DMS 273 (cell line): ENCODE measurements around the gene HOMEZ.
"Not testable (repeated sequence)": the region's sequence is repeated elsewhere in the genome, so short reads cannot be mapped to it uniquely, and the experiment has no call there.

Source experiments
- DNase-seq: peaks from one replicate; lab custom pipeline; 2025; ENCODE audit not compliant: unreplicated experiment; lab: John Stamatoyannopoulos, UW

Gene HOMEZ

DNA sequence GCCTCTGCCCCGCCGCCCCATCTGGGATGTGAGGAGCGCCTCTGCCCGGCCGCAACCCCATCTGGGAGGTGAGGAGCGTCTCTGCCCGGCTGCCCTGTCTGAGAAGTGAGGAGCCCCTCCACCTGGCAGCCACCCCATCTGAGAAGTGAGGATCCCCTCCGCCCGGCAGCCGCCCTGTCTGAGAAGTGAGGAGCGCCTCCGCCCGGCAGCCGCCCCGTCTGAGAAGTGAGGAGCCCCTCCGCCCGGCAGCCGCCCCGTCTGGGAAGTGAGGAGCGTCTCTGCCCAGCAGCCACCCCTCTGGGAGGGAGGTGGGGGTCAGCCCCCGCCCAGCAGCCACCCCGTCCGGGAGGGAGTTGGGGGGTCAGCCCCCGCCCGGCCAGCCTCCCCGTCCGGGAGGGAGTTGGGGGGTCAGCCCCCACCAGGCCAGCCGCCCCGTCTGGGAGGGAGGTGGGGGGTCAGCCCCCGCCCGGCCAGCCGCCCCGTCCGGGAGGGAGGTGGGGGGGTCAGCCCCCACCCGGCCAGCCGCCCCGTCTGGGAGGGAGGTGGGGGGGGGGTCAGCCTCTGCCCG lies 53.6 kb downstream of the HOMEZ start:
- not testable (repeated sequence) for DNase-seq

GRCh38 chr14:23228812-23229211 lies 57.1 kb downstream of the HOMEZ start:
- no peak for DNase-seq

GRCh38 chr14:23227566-23227965 lies 58.4 kb downstream of the HOMEZ start:
- no peak for DNase-seq

DNA sequence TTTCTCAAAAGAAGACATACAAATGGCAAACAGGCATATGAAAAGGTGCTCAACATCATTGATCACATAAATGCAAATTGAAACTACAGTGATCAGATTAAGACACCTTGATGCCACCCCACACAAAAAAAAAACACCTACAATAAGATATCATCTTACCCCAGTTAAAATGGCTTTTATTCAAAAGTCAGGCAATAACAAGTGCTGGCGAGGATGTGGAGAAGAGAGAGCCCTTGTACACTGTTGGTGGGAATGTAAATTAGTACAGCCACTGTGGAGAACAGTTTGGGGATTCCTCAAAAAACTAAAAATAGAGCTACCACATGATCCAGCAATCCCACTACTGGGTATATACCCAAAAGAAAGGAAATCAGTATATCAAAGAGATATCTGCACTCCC lies 61.0 kb downstream of the HOMEZ start:
- not testable (repeated sequence) for DNase-seq
